Retina (tissue), 1 donor: ENCODE results near the gene GHRHR.

Experiments used
- DNase-seq: peaks from one replicate; pipeline ENCODE4 v3.0.0-alpha.2; 2016

The GHRHR gene

GRCh38 chr7:30963842-30964241 lies at the start of gene GHRHR:
Gene GHRHR (plus strand): TSS chr7:30963953. CDS start chr7:30964069, 116 bp downstream.
- DNase-seq = no peak

GRCh38 chr7:30914596-30914995 lies 49.2 kb upstream of the GHRHR start:
- DNase-seq = no peak

DNA sequence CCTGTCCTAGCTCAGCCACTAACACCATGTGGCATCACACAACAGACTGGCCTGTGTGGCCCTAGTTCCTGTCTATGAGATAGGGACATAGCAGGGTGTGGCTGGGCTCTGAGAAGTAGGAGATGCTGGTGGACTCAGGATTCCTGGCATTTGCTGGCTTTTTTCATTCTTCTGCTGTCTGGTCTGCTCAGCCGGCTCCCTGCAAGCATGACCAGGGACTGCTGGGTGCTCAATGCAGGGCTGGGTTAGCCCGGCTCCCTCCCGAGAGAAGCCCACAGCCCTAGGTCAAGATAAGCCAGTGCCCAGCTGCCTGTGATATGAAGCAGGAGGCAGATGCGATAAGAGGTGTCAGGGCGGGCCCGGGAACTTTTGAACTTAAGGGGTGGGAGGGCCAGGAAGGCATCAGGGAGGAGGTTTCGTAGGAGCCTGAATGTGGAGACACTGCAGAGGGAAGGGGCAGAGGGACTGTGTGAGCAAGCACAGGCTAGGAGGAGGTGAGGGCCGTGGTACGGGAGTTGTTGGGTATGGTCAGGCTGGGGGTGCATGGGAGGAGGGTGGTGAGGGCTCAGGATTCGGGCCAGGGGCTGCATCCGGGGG lies 48.6 kb upstream of the GHRHR start:
- no peak for DNase-seq

DNA sequence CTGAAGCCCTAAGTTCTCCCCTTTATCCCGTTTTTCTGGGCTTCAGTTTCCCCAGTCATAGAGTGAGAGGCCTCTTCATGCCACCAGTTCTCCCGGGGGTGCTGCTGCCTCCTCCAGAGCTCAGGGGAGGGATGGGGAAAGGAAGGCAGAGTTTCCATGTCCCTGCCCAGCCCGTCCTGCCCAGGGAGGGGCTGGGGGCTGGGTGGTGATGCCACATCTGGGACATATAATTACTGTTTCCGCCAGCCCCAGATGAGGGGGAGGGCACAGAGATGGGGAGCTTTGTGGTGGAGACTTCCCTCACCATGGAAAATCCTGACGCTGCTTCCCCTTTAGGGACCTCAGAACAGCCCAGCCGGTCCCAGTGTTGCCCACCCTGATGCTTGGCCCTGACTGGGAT lies 48.0 kb upstream of the GHRHR start:
- no peak for DNase-seq

DNA sequence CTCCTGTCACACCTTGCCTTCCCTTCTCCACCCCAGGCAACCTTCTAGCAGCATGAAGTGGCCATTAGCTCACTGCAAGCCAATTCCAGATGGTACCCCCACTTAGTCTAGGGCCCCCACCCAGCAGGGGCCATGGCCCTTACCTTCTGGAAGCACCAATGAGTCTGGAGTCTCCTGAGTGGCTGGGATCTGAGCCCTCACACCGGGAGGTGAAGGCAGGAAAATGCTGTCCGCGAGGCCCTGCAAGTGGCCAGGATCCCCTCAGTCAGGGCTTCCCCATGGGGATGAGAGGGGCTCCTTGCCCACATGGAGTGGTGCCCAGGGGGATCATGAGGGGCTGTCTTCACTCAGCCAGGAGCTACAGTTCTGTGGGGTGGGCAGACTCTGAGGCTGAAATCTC lies 47.5 kb upstream of the GHRHR start:
- DNase-seq = no peak

DNA sequence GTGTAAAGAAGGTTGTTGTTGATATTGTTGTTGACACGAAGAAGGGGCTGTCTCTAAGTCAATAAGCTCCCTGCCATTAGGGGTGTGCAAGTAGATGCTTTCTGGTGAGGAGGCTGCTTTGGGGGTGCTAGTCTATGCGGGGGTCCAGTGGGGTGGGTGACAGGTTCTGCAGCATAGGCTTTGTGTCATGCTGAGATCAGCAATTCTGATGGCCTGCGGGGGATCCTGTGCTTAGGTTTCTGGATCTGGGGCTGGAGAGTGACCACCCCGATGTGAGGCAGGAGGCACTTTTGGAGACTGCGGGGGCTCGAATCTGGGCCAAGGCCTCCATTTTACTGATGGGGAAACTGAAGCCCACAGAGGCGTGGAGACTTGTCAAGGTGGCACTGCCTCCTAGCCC lies 47.0 kb upstream of the GHRHR start:
- no peak for DNase-seq

- no peak for DNase-seq
Measured at GRCh38 chr7:30917216-30917893, 46.4 kb upstream of the GHRHR start.

DNA sequence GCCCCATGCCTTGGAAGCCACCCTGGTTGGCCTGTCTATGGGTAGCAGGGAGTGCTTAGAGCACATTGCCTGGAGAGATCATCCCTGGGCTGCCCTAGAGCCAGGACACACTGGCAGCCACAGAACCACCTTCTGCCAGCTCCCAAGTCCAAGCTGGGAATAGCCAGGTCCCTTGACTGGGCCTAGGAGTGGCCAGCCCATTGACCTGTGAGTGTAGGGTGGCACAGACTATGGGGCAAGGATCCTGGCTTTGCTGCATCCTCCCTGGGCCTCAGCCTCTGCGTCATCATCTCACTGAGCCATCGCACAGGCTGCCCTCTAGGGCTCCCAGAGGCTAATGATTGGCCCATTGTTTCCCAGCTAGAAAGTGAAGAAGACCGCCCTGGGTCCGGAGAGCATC lies 45.1 kb upstream of the GHRHR start:
- DNase-seq = no peak

DNA sequence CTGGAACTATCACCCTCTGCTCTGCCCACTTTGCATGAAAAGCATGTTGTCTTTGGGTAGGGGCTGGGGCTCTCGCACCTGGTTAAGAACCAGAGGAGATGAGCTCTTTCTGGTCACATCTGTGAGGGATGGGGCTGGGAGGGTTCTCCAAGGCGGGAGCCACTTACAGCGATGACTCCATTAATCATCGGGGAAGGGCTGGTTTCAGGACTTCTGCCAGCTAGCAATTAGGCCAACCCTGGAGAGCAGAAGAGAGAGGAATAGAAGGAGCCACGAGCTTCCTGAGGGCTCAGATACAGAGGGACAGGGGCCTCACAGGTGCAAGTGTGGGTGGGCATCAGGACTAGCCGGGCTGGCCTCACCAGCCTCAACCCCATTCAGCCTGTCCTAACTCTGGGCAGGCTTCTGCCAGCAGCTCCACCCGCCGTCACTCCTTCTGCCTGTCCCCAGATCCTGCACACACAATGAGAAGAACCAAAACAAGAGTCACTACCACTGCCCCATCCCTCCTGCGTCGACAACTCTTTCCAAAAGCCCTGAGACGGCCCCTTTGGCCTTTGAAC lies 43.7 kb upstream of the GHRHR start:
- DNase-seq = no peak

- no peak for DNase-seq
Measured at GRCh38 chr7:30920584-30921539, 42.9 kb upstream of the GHRHR start.

- DNase-seq = no peak
Measured at GRCh38 chr7:30921540-30922401, 42.0 kb upstream of the GHRHR start.

GRCh38 chr7:30922596-30922995 lies 41.2 kb upstream of the GHRHR start:
- no peak for DNase-seq

- DNase-seq = no peak
Measured at GRCh38 chr7:30923009-30923773, 40.6 kb upstream of the GHRHR start.

- DNase-seq = peak; percentile 17
Measured at GRCh38 chr7:30923774-30924413, 39.9 kb upstream of the GHRHR start.

DNA sequence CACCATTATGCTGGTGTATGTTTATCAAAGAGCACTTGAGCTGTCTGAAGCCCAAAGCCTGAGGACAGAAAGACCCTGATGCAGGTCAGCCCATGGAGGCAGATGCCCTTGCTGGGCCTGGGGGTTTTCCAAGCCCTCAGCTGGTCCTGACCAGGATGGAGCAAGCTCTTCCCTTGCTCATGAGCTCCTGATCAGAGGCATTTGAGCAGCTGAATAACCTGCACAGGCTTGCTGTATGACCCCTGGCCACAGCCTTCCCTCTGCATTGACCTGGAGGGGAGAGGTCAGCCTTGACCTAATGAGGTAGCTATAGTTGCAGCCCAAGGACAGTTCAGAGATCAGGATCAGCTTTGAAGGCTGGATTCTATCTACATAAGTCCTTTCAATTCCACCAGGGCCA lies 39.1 kb upstream of the GHRHR start:
- DNase-seq = no peak

- no peak for DNase-seq
Measured at GRCh38 chr7:30925117-30925516, 38.6 kb upstream of the GHRHR start.

DNA sequence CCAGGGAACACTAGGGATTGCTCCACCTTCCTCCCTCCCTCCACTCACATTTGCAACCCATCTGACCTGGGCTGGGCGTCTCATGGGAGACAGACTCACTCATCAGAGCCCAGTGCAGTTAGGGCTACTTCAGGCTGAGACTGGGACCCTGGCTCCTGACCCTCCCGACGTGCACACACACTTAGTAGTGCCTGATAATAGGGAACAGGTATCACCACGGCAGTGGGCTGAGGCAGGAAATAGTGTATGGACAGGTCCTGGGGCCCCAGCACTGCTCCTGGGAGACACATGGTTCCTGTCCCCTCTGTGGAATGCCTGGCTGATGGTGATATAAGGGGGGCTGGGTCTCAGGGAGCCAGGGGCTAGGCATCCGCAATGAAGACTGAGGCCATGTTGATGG lies 37.8 kb upstream of the GHRHR start:
- DNase-seq = no peak

DNA sequence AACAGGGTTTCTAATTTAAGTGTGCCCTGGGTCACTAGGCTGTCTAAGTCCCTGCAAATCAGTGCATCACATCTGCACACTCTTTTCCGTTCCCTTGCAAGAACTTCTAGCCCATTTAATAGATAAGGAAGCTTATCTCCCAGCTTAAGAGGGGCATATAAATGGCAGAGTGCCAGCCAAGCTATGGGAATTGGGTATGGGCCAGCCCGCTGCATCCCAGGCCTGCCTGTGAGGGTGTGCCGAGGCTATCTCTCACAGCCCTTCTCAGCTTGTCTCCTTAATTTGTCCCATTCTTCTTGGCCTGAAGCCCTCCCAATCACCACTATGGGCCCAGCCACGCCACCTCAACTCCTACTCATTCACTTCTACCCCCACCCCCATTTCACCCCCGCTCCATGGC lies 37.4 kb upstream of the GHRHR start:
- no peak for DNase-seq

GRCh38 chr7:30927040-30927439 lies 36.7 kb upstream of the GHRHR start:
- DNase-seq = no peak

DNA sequence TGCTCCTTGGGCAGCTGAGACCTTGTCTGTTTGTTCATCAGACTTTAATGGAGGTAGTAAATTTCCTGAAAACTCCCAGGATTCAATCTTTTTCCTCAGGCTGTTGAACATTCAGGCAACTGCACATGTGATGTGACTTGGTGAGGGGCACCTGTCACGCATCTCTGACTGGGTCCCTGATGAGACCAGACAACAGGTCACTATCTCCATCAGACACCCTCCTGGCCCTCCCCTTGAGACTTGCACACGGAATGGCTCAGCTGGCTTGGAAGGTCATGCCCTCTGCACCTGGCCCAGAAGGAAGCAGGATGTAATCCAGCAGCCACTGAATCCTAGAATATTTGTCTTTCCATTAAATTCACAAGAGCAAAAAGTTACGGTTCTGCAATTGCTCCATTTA lies 36.2 kb upstream of the GHRHR start:
- DNase-seq = no peak

- no peak for DNase-seq
Measured at GRCh38 chr7:30928254-30928872, 35.4 kb upstream of the GHRHR start.
